ENCODE results near the gene PITHD1.
"Not testable (repeated sequence)": the region's sequence is repeated elsewhere in the genome, so short reads cannot be mapped to it uniquely, and the experiment has no call there.

The PITHD1 gene

GRCh38 chr1:23774174-23774880, 3.9 kb upstream of the PITHD1 start:
- no peak for DNase-seq

GRCh38 chr1:23776217-23776616, 2.0 kb upstream of the PITHD1 start:
- DNase-seq, result no peak

GRCh38 chr1:23779826-23780371, 1.7 kb downstream of the PITHD1 start:
- peak; percentile 35 for DNase-seq

GRCh38 chr1:23783141-23783540, 4.9 kb downstream of the PITHD1 start:
- not testable (repeated sequence) for DNase-seq

GRCh38 chr1:23784846-23785245, 6.6 kb downstream of the PITHD1 start:
- no peak for DNase-seq

- DNase-seq, result no peak
Measured at GRCh38 chr1:23787701-23788100, 9.5 kb downstream of the PITHD1 start.

- no peak for DNase-seq
Measured at GRCh38 chr1:23788695-23789094, 10.5 kb downstream of the PITHD1 start.

- peak; percentile 87 for DNase-seq
Measured at GRCh38 chr1:23790696-23791515, 12.7 kb downstream of the PITHD1 start, which contains the start of gene LYPLA2. TSS of gene LYPLA2 (plus strand) at chr1:23791145. CDS start at chr1:23792683, 1,538 bp downstream.

GRCh38 chr1:23791516-23792047, 13.4 kb downstream of the PITHD1 start:
- DNase-seq, result no peak

- no peak for DNase-seq
Measured at GRCh38 chr1:23792151-23792945, 14.1 kb downstream of the PITHD1 start.

GRCh38 chr1:23793018-23793781, 15.0 kb downstream of the PITHD1 start:
- DNase-seq, result no peak

- no peak for DNase-seq
Measured at GRCh38 chr1:23793861-23794731, 15.9 kb downstream of the PITHD1 start.

- not testable (repeated sequence) for DNase-seq
Measured at GRCh38 chr1:23794732-23795182, 16.5 kb downstream of the PITHD1 start.

GRCh38 chr1:23795676-23796465, 17.7 kb downstream of the PITHD1 start:
- DNase-seq, result no peak

GRCh38 chr1:23796466-23797271, 18.5 kb downstream of the PITHD1 start:
- no peak for DNase-seq

- no peak for DNase-seq
Measured at GRCh38 chr1:23797478-23798448, 19.5 kb downstream of the PITHD1 start.

GRCh38 chr1:23798662-23799142, 20.5 kb downstream of the PITHD1 start:
- DNase-seq, result no peak

GRCh38 chr1:23799255-23799569, 21.0 kb downstream of the PITHD1 start:
- no peak for DNase-seq
